Common myeloid progenitor, CD34-positive (primary cell): ENCODE data around the gene RBFA. TPM values are rescaled to one million over a fixed set of nuclear protein-coding genes. Genes with fewer than 3 reads are reported as not detected.
A peak's percentile ranks its signal among the peaks of the same experiment; 100 is the strongest.

ENCODE experiments used
- CTCF ChIA-PET: fragments of 350-600 bp; sonication (Branson Sonifier 250); formaldehyde crosslinking; loops from one replicate; lab custom pipeline; 2021; ENCODE audit warnings: antibody characterized with exemption; lab: Charles Lee
- POLR2A ChIA-PET: fragments of 350-600 bp; sonication (Branson Sonifier 250); formaldehyde crosslinking; loops from one replicate; lab custom pipeline; 2021; ENCODE audit warnings: antibody characterized with exemption; lab: Charles Lee
- DNase-seq, 3 donors: peaks; one replicate each; pipeline versions ENCODE4 v3.0.0 to v3.0.0-alpha.2; 2013
- H3K27ac ChIP-seq, 2 experiments: 1 replicate in 1 of 2; 2 replicates in 1 of 2; pipeline ENCODE4 v1.7.0; 2013; ENCODE audit warnings: inconsistent platforms in 2 of 2, low read length in 2 of 2, mild to moderate bottlenecking in 2 of 2, low read depth in 1 of 2, moderate library complexity in 1 of 2; ENCODE audit not compliant: severe bottlenecking in 2 of 2, insufficient read depth in 1 of 2, poor library complexity in 1 of 2
- H3K27me3 ChIP-seq, 5 experiments: replicated peaks in 2 of 5; 1 replicate in 3 of 5; 2 replicates in 2 of 5; pipeline versions ENCODE4 v1.6.1 to v1.7.0; 2013; ENCODE audit warnings: low read length in 4 of 5, mild to moderate bottlenecking in 2 of 5, moderate library complexity in 2 of 5, inconsistent platforms in 1 of 5; ENCODE audit not compliant: insufficient read depth in 5 of 5, control insufficient read depth in 4 of 5
- H3K36me3 ChIP-seq, 4 experiments: 1 replicate in 2 of 4; 2 replicates in 2 of 4; pipeline versions ENCODE4 v1.6.1 to v1.7.0; 2013; ENCODE audit warnings: low read length in 3 of 4, control low read depth in 1 of 4, mild to moderate bottlenecking in 1 of 4; ENCODE audit not compliant: control insufficient read depth in 4 of 4, insufficient read depth in 4 of 4
- H3K4me1 ChIP-seq, 4 experiments: 1 replicate in 3 of 4; 2 replicates in 1 of 4; pipeline versions ENCODE4 v1.6.1 to v1.7.1; 2013; ENCODE audit warnings: low read length in 3 of 4, mild to moderate bottlenecking in 3 of 4, control low read depth in 1 of 4, inconsistent platforms in 1 of 4, moderate library complexity in 1 of 4; ENCODE audit not compliant: control insufficient read depth in 4 of 4, insufficient read depth in 4 of 4; ENCODE audit errors: control extremely low read depth in 1 of 4
- H3K4me3 ChIP-seq, 7 experiments: 1 replicate in 4 of 7; 2 replicates in 3 of 7; pipeline versions ENCODE4 v1.5.1 to v1.7.0; 2013; ENCODE audit warnings: mild to moderate bottlenecking in 7 of 7, low read length in 6 of 7, moderate library complexity in 6 of 7, inconsistent platforms in 2 of 7, low read depth in 2 of 7, control low read depth in 1 of 7; ENCODE audit not compliant: insufficient read depth in 4 of 7, control insufficient read depth in 1 of 7; ENCODE audit errors: extremely low read depth in 1 of 7
- H3K9me3 ChIP-seq, 5 experiments: 1 replicate in 4 of 5; 2 replicates in 1 of 5; pipeline versions ENCODE4 v1.6.1 to v1.7.1; 2013; ENCODE audit warnings: low read length in 4 of 5, mild to moderate bottlenecking in 2 of 5, inconsistent platforms in 1 of 5, low read depth in 1 of 5, moderate library complexity in 1 of 5; ENCODE audit not compliant: control insufficient read depth in 4 of 5, insufficient read depth in 2 of 5; ENCODE audit errors: control extremely low read depth in 1 of 5
- WGBS: methylation state at CpG from one replicate; pipeline ENCODE4 v1.1.5; 2013; ENCODE audit not compliant: insufficient coverage; 5-methylcytosine and 5-hydroxymethylcytosine counted together
- polyA plus RNA-seq: library from polyadenylated mRNA; unstranded; fragments of 120-200 nt; gene quantifications from one replicate; pipeline ENCODE4 v1.2.1, GENCODE V29; 2013

The RBFA gene
- 29.3 TPM for polyA plus RNA-seq

- Histone ChIP-seq H3K9me3 (peaks cover 0 to 4% (median 0%) of the 10 kb centered on the region in 5 experiments), H3K27me3 (no peaks in the 10 kb centered on the region), H3K36me3 (peaks cover 0 to 26% (median 15%) of the 10 kb centered on the region in 4 experiments), H3K4me1 (peaks cover 3 to 26% (median 24%) of the 10 kb centered on the region in 4 experiments), H3K4me3 (peak within 1 kb of the TSS; percentile 50 to 91 (median 87)), H3K27ac (peak within 1 kb of the TSS; percentile 50 to 77)
- peak; percentile 98 to 99 (median 99) for DNase-seq
- WGBS, result under 1% methylated on average over 92 of the region's 99 CpGs
- ChIA-PET POLR2A (interaction anchor here (1.0 to 1.5 kb wide), 4 partner anchors 45 to 90 kb away, joined by 3 to 6 read pairs (median 5); partner anchors contain the start of gene ADNP2), CTCF (interaction anchor here (0.7 to 1.8 kb wide), 4 partner anchors 8 to 50 kb away, joined by 3 to 6 read pairs (median 4); no protein-coding TSS in a partner anchor)
Observed at GRCh38 chr18:80034068-80034851, at the start of gene RBFA. TSS of gene RBFA (plus strand) at chr18:80034434. CDS start at chr18:80034496, 62 bp downstream.

GRCh38 chr18:79985172-79985571, 49.1 kb upstream of the RBFA start:
- WGBS, result 90% methylated on average over 11 of the region's 12 CpGs
- H3K27ac ChIP-seq, result peak overlapping the region in 1 of 2 experiments; percentile 47

GRCh38 chr18:79986726-79987125, 47.5 kb upstream of the RBFA start:
- Histone ChIP-seq H3K27me3 (no peaks in the 10 kb centered on the region), H3K9me3 (no peaks in the 10 kb centered on the region), H3K27ac (peak overlapping the region in 1 of 2 experiments; percentile 22), H3K36me3 (peaks cover 0 to 34% (median 10%) of the 10 kb centered on the region in 4 experiments), H3K4me1 (peaks cover 11 to 45% (median 39%) of the 10 kb centered on the region in 4 experiments), H3K4me3 (peak overlapping the region in 5 of 7 experiments; percentile 32 to 99 (median 94))
- CTCF ChIA-PET, result interaction anchor here (0.6 to 2.0 kb wide), 4 partner anchors 12 to 188 kb away, joined by 3 to 4 read pairs (median 4); no protein-coding TSS in a partner anchor
- no peak for DNase-seq
- 90% methylated on average over 7 of the region's 7 CpGs for WGBS
- POLR2A ChIA-PET, result no interaction called here

More at GRCh38 chr18:79985172-79985571, 49.1 kb upstream of the RBFA start:
- no peaks in the 10 kb centered on the region for H3K9me3 ChIP-seq
- DNase-seq, result no peak
- peaks cover 9 to 46% (median 39%) of the 10 kb centered on the region in 4 experiments for H3K4me1 ChIP-seq
- H3K27me3 ChIP-seq, result no peaks in the 10 kb centered on the region
- ChIA-PET POLR2A (interaction anchor here (0.6 kb wide), 1 partner anchor 195 kb away, joined by 4 read pairs; no protein-coding TSS in a partner anchor), CTCF (interaction anchor here (0.7 to 1.8 kb wide), 4 partner anchors 11 to 50 kb away, joined by 3 to 6 read pairs (median 4); partner anchors contain the start of gene SLC66A2)
- peaks cover 4 to 35% (median 10%) of the 10 kb centered on the region in 4 experiments for H3K36me3 ChIP-seq
- H3K4me3 ChIP-seq, result no peak overlapping the region

- WGBS, result 0% methylated on average over 3 of the region's 6 CpGs
- H3K4me3 ChIP-seq, result peak overlapping the region; percentile 57 to 99 (median 87)
- no peaks in the 10 kb centered on the region for H3K9me3 ChIP-seq
- peaks cover 0 to 26% (median 10%) of the 10 kb centered on the region in 4 experiments for H3K36me3 ChIP-seq
- ChIA-PET POLR2A (interaction anchor here (0.6 kb wide), 1 partner anchor 46 kb away, joined by 6 read pairs; no protein-coding TSS in a partner anchor), CTCF (interaction anchor here (0.8 to 2.0 kb wide), 6 partner anchors 11 to 189 kb away, joined by 3 to 5 read pairs (median 4); no protein-coding TSS in a partner anchor)
- peak overlapping the region; percentile 72 to 90 for H3K27ac ChIP-seq
- no peaks in the 10 kb centered on the region for H3K27me3 ChIP-seq
- peak in 2 of 3 donors; percentile 26 to 42 for DNase-seq
- H3K4me1 ChIP-seq, result peaks cover 11 to 40% (median 34%) of the 10 kb centered on the region in 4 experiments
Observed at GRCh38 chr18:79987566-79987965, 46.7 kb upstream of the RBFA start.

- CTCF ChIA-PET, result interaction anchor here (0.8 to 2.0 kb wide), 6 partner anchors 11 to 190 kb away, joined by 3 to 5 read pairs (median 4); no protein-coding TSS in a partner anchor
- DNase-seq, result peak; percentile 69 to 89 (median 82)
- Histone ChIP-seq H3K4me3 (peak overlapping the region; percentile 57 to 99 (median 87)), H3K27me3 (no peaks in the 10 kb centered on the region), H3K9me3 (no peaks in the 10 kb centered on the region), H3K27ac (peak overlapping the region; percentile 72 to 90), H3K36me3 (peaks cover 0 to 26% (median 10%) of the 10 kb centered on the region in 4 experiments), H3K4me1 (peaks cover 11 to 35% (median 29%) of the 10 kb centered on the region in 4 experiments)
- POLR2A ChIA-PET, result interaction anchor here (0.6 kb wide), 2 partner anchors 46 to 180 kb away, joined by 3 to 6 read pairs; no protein-coding TSS in a partner anchor
- under 1% methylated on average over 42 of the region's 48 CpGs for WGBS
Observed at GRCh38 chr18:79988071-79988450, 46.2 kb upstream of the RBFA start.

- Histone ChIP-seq H3K36me3 (peaks cover 0 to 26% (median 10%) of the 10 kb centered on the region in 4 experiments), H3K4me1 (peaks cover 11 to 29% (median 25%) of the 10 kb centered on the region in 4 experiments), H3K4me3 (peak within 1 kb of the TSS; percentile 57 to 99 (median 87)), H3K9me3 (no peaks in the 10 kb centered on the region), H3K27ac (peak within 1 kb of the TSS; percentile 72 to 90), H3K27me3 (no peaks in the 10 kb centered on the region)
- under 1% methylated on average over 59 of the region's 71 CpGs for WGBS
- POLR2A ChIA-PET, result interaction anchor here (0.6 to 0.9 kb wide), 3 partner anchors 45 to 181 kb away, joined by 3 to 5 read pairs (median 3); partner anchors contain the start of gene RBFA
- DNase-seq, result peak; percentile 83 to 93 (median 92)
- CTCF ChIA-PET, result interaction anchor here (0.7 to 1.3 kb wide), 5 partner anchors 12 to 201 kb away, joined by 3 to 5 read pairs (median 3); no protein-coding TSS in a partner anchor
Observed at GRCh38 chr18:79988451-79989194, 45.6 kb upstream of the RBFA start, which contains the start of gene TXNL4A. TSS of gene TXNL4A (minus strand) at chr18:79988563. CDS start at chr18:79988392, 171 bp downstream.
